GM04503 (cell line): ENCODE measurements around the gene TLE2.
A peak's percentile ranks its signal among the peaks of the same experiment; 100 is the strongest.

Experiments used
- DNase-seq: peaks from one replicate; pipeline ENCODE4 v3.0.0-alpha.2; 2012; ENCODE audit warnings: low read depth

TLE2 gene

GRCh38 chr19:3029065-3029923 lies at the start of gene TLE2:
TSS of gene TLE2 (minus strand) at chr19:3029280. CDS start at chr19:3028904, 376 bp downstream.
- DNase-seq = no peak

- no peak for DNase-seq
Measured at GRCh38 chr19:3075605-3076431, 46.7 kb upstream of the TLE2 start.

DNA sequence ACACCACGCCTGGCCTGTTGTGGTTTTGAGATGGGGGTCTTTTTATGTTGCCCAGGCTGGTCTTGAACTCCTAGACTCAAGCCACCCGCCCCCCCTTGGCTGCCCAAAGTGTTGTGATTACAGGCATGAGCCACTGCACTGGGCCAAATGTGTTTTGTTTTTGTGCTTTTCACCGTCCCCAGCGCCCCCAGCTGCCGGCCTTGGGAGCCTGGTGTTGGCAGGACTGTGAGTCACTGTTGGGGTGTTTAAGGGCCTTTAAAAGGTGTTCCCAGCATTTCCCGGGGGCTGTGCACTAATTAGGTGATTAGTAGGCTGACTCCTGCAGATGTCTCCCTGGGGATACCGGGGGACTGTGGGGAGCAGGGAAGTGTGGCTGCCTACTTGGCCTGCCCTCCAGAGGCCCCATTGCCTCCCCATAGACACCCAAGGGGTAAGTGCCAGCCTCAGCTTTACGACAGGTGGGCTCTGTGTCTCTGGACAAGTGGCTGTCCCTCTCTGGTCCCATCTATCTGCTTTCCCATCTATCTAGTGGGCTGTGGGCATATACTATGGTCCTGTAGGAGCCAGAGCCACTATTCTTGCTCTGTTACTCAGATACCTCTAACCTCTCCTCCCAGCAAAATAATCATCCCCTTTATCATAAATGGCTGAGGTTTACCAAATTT lies 45.0 kb upstream of the TLE2 start:
- DNase-seq = no peak

DNA sequence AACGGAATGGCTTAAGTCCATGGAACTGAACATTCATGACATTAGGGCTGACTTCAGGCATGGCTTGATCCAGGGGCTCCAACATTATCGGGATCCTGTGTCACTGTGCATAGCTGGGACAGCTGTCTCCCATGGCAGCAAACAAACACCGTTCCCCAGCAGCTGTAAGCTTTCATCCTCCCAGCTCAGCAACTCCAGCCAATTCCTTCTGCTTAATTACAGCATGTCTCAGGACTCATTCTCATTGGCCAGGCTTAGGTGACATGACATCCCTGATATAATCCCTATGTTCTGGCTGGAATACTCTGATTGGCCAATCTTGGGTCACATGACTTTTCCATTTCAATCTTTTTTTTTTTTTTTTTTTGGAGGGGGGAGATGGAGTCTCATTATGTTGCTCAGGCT lies 44.1 kb upstream of the TLE2 start:
- peak; percentile 27 for DNase-seq

DNA sequence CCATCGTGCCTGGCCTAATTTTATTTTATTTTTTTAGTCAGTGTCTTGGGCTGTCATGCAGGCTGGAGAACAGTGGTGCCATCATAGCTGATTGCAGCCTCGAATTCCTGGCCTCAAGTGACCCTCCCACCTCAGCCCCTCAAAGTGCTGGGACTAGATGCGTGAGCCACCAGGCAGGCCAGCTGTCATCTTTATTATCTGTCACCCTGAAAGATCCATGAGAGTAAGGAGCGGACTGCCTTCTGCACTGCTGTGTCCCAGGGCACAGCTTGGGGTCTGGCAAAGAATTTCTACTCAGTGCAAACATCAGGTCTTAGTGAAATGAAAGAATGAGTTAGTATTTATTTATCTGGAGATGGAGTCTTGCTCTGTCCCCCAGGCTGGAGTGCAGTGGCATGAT lies 42.7 kb upstream of the TLE2 start:
- DNase-seq = no peak

- DNase-seq = no peak
Measured at GRCh38 chr19:3068071-3068470, 39.0 kb upstream of the TLE2 start.

GRCh38 chr19:3067563-3067962 lies 38.5 kb upstream of the TLE2 start:
- DNase-seq = no peak

DNA sequence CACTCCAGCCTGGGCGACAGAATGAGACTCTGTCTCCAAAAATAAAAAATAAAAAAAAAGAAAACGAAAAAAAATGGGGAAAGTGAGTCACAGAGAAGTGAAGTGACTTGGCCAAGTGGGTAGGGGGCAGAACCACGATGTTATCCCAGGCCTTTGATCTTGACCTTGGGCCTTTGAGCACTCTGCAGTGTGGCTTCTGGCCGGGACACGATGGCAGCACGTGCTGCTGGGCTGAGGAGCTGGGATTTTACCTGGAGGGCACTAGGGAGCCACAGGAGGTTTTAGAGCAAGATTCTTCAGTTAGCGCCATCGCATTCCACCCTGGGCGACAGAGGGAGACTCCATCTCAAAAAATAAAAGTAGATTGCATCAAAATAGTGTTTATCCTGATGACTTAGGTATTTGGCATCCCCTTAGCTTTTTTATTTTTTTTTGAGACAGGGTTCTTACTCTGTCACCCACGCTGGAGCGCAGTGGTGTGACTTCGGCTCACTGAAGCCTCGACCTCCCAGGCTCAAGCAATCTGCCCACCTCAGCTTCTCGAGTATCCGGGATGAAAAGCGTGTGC lies 37.5 kb upstream of the TLE2 start:
- no peak for DNase-seq

DNA sequence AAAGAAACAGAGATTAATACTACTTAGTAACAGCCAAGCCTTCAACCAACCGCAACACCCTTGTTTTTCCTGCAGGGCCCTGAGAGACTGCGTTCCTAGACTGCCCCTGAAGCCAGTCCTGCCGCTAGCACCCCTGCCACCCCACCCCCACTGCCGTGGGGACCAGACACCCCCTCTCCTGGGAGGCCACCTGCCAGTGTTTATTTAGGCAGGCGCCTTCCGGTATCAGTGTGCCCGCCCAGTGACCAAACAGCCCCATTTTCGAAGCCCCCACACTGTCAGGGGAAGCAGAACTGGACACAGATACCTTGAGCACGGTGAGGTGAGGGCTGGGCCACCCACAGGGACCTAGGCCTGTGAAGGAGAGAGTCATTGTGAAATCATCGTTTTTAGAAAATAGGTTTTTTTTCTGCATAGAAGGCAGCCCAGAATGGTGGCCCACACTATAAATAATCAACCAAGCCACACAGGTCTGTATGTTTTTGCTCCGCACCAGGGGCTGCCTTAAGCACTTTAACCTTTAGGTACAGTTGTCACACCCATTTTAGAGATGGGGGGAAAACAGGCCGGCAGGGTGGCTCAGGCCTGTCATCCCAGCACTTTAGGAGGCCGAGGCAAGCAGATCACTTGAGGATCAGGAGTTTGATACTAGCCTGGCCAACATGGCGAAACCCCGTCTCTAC lies 36.7 kb upstream of the TLE2 start:
- DNase-seq = no peak

DNA sequence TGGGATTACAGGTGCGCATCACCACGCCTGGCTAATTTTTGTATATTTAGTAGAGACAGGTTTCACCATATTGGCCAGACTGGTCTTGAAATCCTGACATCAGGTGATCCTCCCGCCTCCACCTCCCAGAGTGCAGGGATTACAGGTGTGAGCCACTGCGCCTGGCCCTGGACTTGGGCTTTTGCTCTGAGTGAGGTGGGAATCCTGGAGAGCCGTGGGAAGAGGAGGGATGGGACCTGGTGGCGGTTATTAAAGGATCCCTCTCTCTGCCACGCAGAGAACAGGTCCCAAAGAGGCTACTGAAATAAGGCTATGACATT lies 34.9 kb upstream of the TLE2 start:
- no peak for DNase-seq

DNA sequence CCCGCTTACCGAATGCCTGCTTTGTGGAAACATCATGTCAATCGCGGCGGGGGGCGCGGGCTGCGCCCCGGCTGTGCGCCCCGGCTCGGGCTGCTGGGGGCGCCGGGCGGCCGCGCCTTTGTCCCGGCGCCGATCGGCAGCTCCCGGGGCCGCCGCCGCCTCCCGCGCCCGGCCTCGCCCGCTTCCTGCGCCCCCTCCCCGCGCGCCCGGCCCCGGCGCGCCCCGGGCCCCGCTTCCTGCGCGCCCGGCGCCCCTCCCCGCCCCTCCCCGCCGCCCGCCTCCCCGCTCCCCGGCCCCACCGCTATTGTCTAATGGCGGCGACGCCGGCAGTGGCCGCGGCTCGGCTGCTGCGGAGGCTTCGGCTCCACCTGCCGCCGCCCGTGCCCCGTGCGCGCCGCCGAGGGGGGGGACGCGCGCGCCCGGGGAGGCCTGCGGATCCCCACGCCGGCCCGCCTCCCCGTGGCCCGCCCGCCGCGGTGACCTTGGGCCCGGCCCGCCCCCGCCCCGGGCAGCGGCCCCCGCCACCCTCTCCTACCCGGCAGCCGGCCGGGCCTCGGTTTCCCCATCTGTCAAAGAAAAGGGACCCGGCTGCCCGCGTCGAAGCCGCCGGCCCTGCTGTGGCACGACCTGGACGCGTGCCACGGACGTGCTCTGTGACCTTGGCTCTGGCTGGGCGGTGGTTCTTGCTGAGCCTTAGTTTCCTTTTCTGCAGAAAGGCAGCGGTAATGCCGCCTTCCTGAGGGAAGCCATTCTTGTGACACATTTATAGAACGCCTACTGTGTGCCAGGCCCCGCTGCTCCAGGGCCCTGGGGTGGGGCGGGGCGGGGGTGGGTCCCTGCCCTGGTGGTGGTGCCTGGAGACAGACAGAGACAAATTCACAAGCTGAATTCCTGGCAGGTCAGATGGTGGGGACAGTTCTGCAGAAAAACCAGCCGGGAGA lies 33.4 kb upstream of the TLE2 start, which contains the start of gene TLE5:
Gene TLE5, minus strand, starts transcription at position 331 of the 941 bp plus-strand sequence. Its CDS starts 295 bp downstream, at position 36.
- DNase-seq = no peak

DNA sequence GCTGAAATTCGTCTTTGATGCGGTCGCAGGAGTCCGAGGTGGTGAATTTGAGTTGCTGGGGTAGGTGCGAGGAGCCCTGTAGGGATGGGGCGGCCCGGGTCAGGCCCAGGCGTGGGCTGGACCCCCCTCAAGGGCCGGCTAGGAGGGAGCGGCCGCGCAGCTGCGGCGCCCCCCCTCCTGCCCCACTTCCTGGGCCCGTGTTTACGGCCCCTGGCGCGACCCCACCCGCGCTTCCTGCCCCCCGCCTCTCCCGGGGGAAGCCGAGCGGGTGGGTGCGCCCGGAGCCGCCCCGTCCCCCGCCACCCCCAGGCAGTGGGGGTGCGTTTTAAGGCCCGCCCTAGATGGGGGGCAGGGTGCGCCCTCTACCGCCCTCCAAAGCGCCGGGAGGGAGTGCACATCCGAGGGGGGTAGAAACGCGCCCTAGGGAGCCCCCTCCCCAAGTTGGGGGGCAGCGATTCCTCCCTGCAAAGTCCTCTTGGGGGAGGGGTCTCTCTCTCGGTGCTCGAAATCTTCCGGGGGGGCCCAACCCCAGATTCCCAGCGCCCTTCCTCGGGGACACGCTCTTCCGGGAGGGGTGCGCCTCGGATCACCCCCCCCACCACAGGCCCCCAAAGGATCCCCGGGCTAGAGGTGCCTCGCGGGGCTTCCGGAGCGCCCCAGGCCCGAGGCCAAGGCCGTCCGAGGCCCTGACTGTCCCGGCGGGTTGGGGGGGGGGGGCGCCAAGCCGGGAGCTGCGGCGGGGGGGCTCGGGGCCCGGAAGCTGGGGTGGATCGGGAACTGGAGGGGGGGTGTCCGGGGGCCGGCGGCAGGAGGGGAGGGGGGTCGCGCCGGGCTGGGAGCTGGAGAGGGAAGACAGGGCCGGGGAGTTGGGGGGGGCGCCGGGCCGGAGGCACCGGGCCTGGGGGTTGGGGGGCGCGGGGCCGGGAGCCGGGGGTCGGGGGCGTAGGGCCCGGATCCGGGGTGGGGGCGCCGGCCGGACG lies 32.4 kb upstream of the TLE2 start:
- DNase-seq = no peak

- no peak for DNase-seq
Measured at GRCh38 chr19:3060857-3061181, 31.7 kb upstream of the TLE2 start.

GRCh38 chr19:3059653-3060052 lies 30.6 kb upstream of the TLE2 start:
- DNase-seq = no peak

DNA sequence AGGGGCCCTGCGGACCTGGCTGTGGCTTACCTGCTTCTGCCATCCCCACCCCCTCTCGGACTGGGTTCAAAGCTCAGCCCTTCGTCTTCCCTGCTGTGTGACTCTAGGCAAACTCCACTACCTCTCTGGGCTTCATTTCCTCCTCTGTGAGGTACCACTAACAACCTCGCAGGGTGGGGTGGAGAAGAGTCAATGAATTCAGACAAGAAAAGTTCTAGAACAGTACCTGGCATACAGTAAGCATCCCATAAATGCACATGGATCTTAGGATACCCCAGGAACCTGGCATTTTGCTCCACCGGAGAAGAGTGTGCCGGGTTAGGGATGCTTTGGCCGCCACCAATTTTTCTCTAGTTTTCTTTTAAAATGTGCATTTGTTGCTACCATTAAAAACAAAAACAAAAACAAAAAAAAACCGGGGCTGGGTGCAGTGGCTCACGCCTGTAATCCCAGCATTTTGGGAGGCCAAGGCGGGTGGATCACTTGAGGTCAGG lies 29.8 kb upstream of the TLE2 start:
- no peak for DNase-seq

DNA sequence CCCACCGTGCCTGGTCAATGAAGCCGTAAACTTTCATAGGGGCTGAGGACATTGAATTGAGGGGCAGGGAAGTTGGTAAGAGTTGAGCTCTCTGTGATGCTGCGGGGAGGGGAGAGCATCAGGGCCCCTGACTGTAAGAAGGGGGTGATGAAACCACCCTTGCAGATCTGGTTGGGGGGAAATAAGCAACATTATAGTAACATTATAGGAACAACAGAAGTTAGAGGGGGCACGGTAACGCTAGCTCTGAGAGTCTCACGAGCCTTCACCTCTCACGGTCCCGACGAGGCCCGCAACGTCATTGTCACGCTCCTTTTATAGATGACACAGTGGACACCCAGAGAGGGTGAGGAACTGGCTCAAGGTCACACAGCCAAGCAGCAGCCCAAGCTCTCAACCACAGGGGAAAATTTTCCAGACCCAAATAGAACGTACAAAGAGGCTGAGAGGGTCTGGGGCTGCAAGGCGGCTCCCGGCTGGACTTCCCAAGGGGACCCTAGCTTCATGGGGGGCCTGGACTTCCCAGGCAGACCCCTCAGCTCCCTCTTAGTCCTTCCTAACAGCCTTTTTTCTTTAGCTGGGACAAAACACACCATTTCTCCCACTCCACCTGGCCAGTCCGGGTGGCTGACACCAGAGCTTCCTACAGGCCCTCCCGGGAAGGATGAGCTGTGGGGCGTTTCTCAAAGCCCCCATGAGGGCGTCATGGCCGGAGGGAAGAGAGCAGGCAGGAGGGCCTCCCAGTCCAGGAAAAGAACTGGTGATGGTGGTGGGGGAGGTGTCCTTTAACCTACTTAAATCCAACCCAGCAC lies 29.1 kb upstream of the TLE2 start:
- DNase-seq = no peak

DNA sequence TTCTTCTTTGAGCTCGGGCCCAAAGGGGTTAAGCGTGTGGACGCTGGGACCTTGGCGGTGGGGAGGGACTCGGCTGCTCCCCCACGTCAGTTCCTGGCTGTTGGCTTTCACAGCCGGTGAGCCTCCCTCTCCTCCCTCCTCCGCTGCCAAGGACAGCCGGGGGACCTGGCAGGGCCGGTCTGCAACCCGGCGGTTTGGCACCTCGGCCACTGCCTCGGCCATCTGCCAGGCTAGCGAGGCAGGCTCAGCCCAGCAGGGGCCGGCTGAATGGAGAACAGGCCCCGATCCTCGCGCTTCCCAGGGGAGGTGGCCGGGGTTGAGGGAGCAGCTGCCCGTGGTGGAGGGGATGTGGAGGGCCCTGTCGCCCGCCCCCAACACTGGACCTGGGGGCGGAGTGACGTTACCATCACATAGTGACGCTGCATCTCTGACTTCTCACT lies 28.2 kb upstream of the TLE2 start:
- DNase-seq = no peak

GRCh38 chr19:3056417-3057088 lies 27.5 kb upstream of the TLE2 start:
- no peak for DNase-seq
